ENCODE data around the gene CACFD1.

Gene CACFD1

GRCh38 chr9:133459476-133460404, at the start of gene CACFD1:
TSS of gene CACFD1 (plus strand) at chr9:133459978. CDS start at chr9:133460067, 89 bp downstream.
- peak; percentile 78 to 84 for DNase-seq

GRCh38 chr9:133415170-133415569, 44.6 kb upstream of the CACFD1 start:
- DNase-seq: no peak

GRCh38 chr9:133417541-133418461, 42.0 kb upstream of the CACFD1 start, which contains the start of gene REXO4:
TSS of gene REXO4 (minus strand) at chr9:133418010. CDS start at chr9:133417844, 166 bp downstream.
- DNase-seq: peak; percentile 66 to 69

GRCh38 chr9:133419005-133419404, 40.8 kb upstream of the CACFD1 start:
- no peak for DNase-seq

GRCh38 chr9:133420392-133420827, 39.4 kb upstream of the CACFD1 start:
- DNase-seq: no peak

GRCh38 chr9:133421615-133422542, 37.9 kb upstream of the CACFD1 start, which contains the start of gene ADAMTS13:
TSS of gene ADAMTS13 (plus strand) at chr9:133422367. CDS start at chr9:133422444, 77 bp downstream.
- DNase-seq: no peak

- DNase-seq: no peak
These were observed 36.6 kb upstream of the CACFD1 start for GRCh38 chr9:133423216-133423615.

GRCh38 chr9:133424187-133424586, 35.6 kb upstream of the CACFD1 start:
- DNase-seq: no peak

- DNase-seq: no peak
These were observed 34.6 kb upstream of the CACFD1 start for GRCh38 chr9:133425049-133425632.

GRCh38 chr9:133426011-133426410, 33.8 kb upstream of the CACFD1 start:
- no peak for DNase-seq

GRCh38 chr9:133427658-133428348, 32.0 kb upstream of the CACFD1 start:
- DNase-seq: no peak

GRCh38 chr9:133428617-133429101, 31.1 kb upstream of the CACFD1 start:
- DNase-seq: no peak

- DNase-seq: no peak
These were observed 30.6 kb upstream of the CACFD1 start for GRCh38 chr9:133429214-133429613.

- DNase-seq: no peak
These were observed 30.1 kb upstream of the CACFD1 start for GRCh38 chr9:133429641-133430161.

GRCh38 chr9:133430244-133430643, 29.5 kb upstream of the CACFD1 start:
- no peak for DNase-seq

GRCh38 chr9:133433351-133433843, 26.4 kb upstream of the CACFD1 start:
- DNase-seq: no peak

- DNase-seq: no peak
These were observed 23.1 kb upstream of the CACFD1 start for GRCh38 chr9:133436681-133437080.

GRCh38 chr9:133437753-133438531, 21.8 kb upstream of the CACFD1 start:
- DNase-seq: peak in 1 of 2 experiments; percentile 3

GRCh38 chr9:133439337-133439736, 20.4 kb upstream of the CACFD1 start:
- DNase-seq: no peak

All from AML-193 (cell line).